ENCODE data around the gene SOX9. TPM values are rescaled to one million over a fixed set of nuclear protein-coding genes. Genes with fewer than 3 reads are reported as not detected.

The SOX9 gene
- total RNA-seq, 6 experiments from 2014 or later, result 0.71 to 4.2 (median 1.00) TPM

GRCh38 chr17:72128039-72128438, 7.2 kb downstream of the SOX9 start:
- Mint-ChIP-seq H3K27ac (no peak overlapping the region), H3K9me3 (no peaks in the 10 kb centered on the region), H3K4me1 (ENCODE audit: low read depth) (peaks cover 32% of the 10 kb centered on the region), H3K4me3 (no peak overlapping the region), H3K36me3 (ENCODE audit: low read depth) (peaks cover 8% of the 10 kb centered on the region; the same call in 1 of the 2 replicates), H3K27me3 (ENCODE audit: insufficient read depth) (peaks cover 2% of the 10 kb centered on the region)
- TF ChIP-seq CTCF (IDR thresholded peaks at IDR 0.05), result no peak
- DNase-seq, result no peak

DNA sequence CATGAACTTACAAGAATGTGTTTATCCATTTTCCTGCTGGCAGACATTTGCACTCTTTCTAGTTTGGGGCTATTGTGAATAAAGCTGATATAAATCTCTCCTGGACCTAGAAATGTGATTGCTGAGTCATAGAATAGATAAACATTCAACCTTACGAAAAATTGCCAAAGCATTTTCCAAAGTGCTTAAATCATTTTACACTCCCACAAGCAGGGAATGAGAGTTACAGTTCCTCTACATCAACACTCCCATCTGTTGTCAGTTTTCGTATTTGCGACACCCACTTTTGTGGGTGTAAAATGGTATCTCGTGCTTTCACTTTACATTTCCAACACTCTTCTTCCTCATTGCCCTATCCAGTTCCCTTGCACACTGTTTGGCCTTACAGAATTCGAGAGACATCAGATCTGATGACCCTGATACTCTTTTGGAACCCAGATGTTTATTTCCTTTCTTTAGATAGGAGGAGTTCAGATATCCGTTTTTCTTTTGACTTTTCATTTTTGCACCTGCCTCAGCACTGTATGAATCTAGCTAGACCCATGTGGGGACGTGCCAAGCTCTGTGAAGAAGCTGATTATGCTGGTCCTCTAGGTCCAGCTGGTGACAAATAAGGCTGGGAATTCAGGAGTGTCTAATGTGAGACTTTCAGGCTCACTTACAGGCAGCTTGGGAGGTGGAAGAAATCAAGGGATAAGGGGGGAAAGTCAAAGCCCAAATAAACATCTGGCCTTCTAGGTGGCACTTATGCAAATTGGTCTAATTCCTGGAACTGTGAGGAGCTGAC, 14.0 kb downstream of the SOX9 start:
- Mint-ChIP-seq H3K4me3 (no peak overlapping the region), H3K4me1 (ENCODE audit: low read depth) (peaks cover 24% of the 10 kb centered on the region), H3K27me3 (ENCODE audit: insufficient read depth) (peaks cover 10% of the 10 kb centered on the region), H3K9me3 (no peaks in the 10 kb centered on the region), H3K36me3 (ENCODE audit: low read depth) (no peaks in the 10 kb centered on the region), H3K27ac (no peak overlapping the region)
- DNase-seq, result no peak
- no peak for TF ChIP-seq CTCF (IDR thresholded peaks at IDR 0.05)

GRCh38 chr17:72135546-72136325, 14.9 kb downstream of the SOX9 start:
- Mint-ChIP-seq H3K27me3 (ENCODE audit: insufficient read depth) (peaks cover 13% of the 10 kb centered on the region), H3K9me3 (no peaks in the 10 kb centered on the region), H3K27ac (no peak overlapping the region), H3K4me1 (ENCODE audit: low read depth) (peaks cover 24% of the 10 kb centered on the region), H3K36me3 (ENCODE audit: low read depth) (no peaks in the 10 kb centered on the region), H3K4me3 (no peak overlapping the region)
- no peak for DNase-seq
- no peak for TF ChIP-seq CTCF (IDR thresholded peaks at IDR 0.05)

DNA sequence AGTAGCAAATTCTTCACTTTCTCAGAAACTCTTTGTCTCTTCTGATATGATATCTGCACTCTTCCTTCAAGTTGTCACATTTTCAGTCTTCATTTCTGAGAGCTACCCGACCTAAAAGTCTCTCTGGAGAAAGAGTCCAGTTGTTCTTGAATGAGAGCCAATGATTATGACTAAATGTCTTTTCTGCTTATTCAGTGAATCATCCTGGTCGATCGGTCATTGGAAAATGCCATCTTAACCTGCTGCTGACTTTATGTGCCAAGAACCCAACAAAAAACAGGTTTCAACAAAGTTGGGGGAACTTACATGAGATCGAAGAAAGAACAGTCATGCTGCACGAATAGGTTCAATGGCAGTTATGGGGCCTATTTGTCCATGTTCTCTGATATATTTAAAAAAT, 15.9 kb downstream of the SOX9 start:
- peaks cover 13% of the 10 kb centered on the region for H3K27me3 Mint-ChIP-seq (ENCODE audit: insufficient read depth)
- DNase-seq, result peak; percentile 35
- peaks cover 24% of the 10 kb centered on the region for H3K4me1 Mint-ChIP-seq (ENCODE audit: low read depth)
- H3K9me3 Mint-ChIP-seq, result no peaks in the 10 kb centered on the region
- H3K4me3 Mint-ChIP-seq, result no peak overlapping the region
- no peak overlapping the region for H3K27ac Mint-ChIP-seq
- TF ChIP-seq CTCF (IDR thresholded peaks at IDR 0.05), result no peak
- no peaks in the 10 kb centered on the region for H3K36me3 Mint-ChIP-seq (ENCODE audit: low read depth)

DNA sequence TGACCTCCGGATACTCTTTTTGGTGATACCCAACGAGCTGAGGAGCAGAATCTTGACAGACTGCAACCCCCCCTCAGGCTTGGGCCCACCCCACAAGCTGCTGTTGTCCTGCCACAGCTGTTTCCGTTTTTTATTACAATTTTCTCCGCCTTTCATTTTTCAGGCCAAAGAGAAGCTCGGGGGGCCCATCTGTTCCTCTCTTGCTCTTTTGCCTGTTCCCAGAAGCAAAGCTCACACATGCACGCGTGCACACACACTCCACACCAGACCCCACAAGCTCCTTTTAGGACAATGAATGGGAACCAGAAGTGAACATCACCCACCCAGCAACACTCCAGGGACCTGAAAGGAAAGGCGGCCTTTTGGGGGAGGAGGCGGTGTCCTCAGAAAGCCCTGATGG, 16.3 kb downstream of the SOX9 start:
- Mint-ChIP-seq H3K4me1 (ENCODE audit: low read depth) (peaks cover 24% of the 10 kb centered on the region), H3K9me3 (no peaks in the 10 kb centered on the region), H3K27me3 (ENCODE audit: insufficient read depth) (peaks cover 13% of the 10 kb centered on the region), H3K4me3 (no peak overlapping the region), H3K27ac (no peak overlapping the region), H3K36me3 (ENCODE audit: low read depth) (no peaks in the 10 kb centered on the region)
- no peak for DNase-seq
- TF ChIP-seq CTCF (IDR thresholded peaks at IDR 0.05), result no peak

All from HFFc6 (cell line).